Inflammatory macrophage treated with lipopolysaccharide for 4 hours (primary cell): ENCODE measurements around the gene TSPO.
A peak's percentile ranks its signal among the peaks of the same experiment; 100 is the strongest.
"Not testable (repeated sequence)": the region's sequence is repeated elsewhere in the genome, so short reads cannot be mapped to it uniquely, and the experiment has no call there.

Experiments used
- DNase-seq: peaks from one replicate; pipeline ENCODE4 v3.0.0-alpha.2; 2020

The TSPO gene

GRCh38 chr22:43151251-43152002 lies at the start of gene TSPO:
Gene TSPO, plus strand, starts transcription at chr22:43151559. Its CDS starts 7,680 bp downstream, at chr22:43159239.
- peak; percentile 60 for DNase-seq

GRCh38 chr22:43104056-43104625 lies 47.2 kb upstream of the TSPO start:
- peak; percentile 45 for DNase-seq

DNA sequence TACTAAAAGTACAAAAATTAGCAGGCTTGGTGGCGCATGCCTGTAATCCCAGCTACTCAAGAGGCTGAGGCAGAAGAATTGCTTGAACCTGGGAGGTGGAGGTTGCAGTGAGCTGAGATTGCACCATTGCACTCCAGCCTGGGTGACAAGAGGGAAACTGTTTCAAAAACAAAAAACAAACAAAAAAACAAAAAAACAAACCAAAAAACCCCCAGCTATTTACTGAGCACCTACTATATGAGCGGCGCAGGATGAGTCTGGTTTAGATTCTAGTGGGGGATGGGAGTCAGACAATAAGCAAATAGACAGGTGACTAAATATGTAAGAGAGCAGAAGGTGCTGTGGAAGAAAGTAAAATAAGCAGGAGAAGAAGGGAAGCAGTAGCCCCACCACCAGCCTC lies 46.4 kb upstream of the TSPO start:
- not testable (repeated sequence) for DNase-seq

DNA sequence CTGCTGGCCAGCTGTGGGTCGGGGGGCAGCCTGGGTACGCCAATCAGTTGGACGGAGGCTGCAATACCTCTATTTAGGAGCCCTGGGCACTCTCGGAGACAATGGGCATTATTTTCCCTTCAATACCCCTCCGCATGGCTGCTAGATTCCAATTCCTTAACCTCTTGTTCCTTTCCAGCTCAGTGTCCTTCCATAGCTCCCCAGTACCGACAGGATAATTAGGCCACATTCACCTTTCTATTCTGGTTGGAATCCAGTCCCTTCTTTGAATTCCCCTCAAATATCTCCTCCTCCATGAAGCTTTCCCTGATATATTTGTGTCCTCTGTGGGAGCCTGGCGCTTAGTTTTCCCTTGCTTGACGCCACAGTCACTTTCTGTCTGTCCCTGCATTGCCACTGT lies 45.1 kb upstream of the TSPO start:
- DNase-seq = no peak

DNA sequence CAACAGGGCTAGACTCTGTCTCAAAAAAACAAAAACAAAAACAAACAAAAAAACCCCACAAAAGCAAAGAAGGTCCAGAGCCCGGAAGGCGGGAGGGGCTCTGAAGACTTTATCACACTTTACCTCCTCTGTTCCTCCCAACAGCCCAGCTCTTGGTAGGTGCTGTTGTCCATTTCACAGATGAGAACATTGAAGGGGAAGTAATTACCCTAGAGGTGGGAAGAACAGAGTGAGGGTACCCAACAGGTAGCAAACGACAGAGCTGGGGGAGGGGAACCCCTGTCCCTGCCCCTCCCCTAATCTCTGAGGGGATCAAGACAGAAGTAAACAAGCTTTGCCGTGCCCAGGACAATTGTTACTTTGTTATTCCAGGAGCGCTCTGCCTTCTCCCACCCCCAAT lies 41.8 kb upstream of the TSPO start:
- no peak for DNase-seq

DNA sequence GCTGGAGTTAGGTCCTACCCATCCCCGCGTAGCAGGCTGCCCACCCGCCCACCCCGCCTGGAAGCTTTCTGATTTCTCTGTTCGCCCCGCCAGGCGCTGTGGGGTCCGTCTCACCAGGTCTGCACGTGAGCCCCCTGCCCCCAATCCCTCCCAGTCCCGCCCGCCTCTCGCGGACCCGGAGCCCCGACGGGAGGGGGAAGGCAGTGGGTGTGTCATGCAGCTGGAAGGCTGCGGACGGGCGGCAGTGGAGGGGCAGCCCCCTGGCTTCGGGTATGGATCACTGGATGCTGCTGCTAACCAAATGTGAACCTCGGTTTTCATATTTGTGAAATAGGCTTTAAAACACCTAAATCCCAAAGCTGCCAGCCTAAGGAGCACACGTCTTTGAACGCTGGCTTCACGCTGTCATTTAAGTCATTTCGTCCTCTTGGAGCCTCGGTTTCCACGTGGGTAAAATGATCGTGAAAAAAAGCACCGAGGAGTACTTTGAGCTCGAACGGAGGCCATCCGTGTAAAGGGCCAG lies 41.4 kb upstream of the TSPO start:
- DNase-seq = no peak

DNA sequence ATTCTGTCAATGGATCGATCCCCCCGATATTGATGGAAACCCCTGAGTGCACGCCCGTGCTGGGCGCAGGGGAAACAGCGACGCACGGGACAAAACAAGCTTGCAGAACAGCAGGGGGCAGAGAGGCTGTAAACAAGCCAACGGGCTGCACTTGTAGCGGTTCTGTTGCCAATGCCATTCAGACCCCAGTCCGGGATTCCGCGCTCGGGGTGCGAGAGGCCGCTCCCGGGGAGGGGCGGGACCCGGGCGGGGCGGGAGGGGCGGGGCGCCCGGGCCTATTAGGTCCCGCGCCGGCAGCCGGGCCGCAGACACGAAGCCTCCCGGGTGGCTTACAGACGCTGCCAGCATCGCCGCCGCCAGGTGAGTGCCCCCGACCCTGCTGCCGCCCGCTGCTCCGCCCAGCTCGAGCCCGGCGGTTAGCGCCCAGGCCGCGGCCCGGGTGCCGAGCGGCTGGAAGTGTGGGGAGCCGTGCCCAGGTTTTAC lies 40.9 kb upstream of the TSPO start, which contains the start of gene BIK:
Gene BIK (plus strand): TSS at position 307 of the 483 bp plus-strand sequence. CDS start 13,273 bp downstream, outside the sequence.
- peak; percentile 40 for DNase-seq

DNA sequence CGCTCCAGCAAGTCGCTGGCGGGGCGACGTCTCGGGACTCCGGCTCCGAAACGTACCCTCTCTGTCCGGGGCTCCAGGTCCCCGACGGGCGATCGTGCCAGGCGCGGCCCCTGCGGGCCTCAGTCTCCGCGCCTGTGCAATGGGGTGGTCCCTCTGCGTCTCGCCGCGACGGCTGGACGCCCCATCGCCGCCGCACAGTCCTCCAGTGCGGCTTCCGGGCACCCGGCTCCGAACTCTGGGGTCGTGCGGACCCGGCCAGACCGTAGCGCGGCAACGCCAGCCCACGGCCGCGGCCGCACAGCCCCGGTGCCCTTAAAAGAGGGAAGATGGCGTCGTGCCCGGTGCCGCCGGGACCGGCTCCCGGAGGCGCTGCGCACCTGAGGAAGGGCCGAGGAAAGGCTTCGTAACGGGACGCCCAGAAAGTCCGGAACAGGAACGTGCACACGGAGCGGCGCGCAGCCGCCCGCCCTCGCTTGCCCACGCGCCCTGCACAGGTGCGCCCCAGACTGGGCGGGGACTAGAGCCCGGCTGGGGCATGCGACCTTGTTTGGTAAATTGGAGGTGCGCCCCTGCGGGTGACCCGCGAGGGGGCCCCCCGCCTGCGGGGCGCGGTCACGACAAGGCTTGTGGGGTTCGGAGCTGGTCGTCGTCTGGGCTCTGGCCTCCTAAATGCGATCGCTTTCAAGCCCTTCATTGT lies 40.3 kb upstream of the TSPO start:
- DNase-seq = no peak

DNA sequence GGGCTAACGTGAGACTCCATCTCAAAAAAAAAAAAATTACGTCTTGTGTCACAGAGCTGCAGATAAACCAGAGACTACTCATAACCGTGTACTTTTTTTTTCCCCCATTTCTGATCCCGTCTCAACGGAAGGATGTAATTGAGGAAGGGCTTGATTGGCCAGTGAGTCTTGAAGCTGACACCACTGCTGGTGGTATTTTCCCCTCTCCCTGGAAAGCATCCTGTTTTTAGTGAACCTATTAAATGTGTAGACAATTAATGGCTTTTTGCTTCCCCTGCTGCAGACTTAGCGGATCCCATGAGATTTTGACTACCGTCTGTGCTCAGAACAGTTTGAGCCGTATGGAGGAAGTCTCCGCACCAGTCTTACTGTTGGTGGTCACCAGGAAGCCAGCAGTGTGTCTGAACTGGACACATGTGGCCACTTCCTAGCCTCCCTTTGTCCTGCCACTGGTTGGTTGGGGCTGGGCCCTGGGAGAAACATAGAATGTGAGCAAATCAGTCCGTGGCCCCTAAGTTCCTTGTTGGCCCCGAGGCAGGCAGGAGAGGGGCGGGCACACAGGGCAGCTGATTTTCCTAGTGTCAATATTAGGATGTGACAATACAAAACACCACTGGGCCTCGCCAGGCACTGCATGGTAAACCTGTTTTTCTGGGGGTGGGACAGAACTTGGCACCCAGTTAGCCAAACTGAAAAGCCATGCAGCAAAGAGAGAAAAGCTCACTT lies 37.7 kb upstream of the TSPO start:
- no peak for DNase-seq

DNA sequence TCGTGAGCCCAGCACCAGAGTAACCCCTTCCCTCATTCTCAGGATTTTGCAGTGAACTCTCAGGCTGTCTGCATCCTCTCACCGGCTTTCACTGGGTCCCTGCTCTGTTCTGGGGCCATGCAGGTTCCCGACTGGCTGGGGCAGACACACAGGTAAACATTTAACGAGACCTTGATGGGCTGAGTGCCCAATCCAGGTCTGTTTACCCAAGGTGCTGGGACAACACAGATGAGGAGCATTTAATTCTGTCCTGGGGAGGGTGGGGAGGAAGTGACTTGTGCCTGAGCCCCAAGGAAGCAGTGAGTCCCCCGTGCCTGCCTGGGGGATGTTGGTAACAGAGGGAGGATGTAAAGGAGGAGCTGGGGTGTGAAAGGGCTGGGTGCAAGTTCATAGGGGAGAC lies 36.4 kb upstream of the TSPO start:
- DNase-seq = no peak

GRCh38 chr22:43116932-43117331 lies 34.4 kb upstream of the TSPO start:
- DNase-seq = no peak

DNA sequence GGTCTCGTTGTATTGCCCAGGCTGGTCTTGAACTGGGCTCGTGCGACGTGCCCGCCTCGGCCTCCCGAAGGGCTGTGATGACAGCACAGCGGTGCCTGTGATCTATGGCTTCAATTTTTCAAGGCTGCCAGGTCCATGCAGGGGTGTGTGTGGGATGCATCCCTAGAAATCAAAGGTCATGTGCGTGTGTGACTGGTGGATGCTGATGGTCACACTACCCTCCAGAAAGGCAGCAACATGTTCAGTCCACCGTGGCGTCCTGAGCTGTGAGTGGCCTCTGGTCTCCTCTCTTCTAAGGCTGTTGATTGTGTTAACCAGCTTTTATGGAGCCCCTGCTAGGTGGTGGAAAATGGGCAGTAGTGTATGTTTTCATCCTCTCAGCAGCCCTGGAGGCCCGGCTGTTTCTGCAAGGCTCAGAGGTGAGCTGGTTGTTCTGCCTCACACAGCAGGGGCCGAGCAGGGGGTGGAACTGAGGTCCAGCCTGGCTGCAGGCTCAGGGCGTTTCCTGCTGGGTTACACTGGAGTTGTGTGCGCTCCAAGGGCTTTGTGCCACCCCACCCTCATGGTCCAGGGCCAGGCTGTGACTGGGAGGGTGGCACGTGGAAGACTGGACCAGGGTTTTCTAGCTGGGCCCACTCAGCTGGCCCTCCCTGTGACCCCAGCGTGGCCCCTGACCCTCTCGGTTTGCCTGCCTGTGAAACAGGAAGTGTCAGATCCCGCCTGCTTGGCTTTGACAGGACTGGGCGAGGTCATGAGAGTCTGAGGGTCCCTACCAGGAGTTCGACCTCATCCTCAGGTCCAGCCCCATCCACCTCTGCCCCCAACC lies 33.1 kb upstream of the TSPO start:
- no peak for DNase-seq

DNA sequence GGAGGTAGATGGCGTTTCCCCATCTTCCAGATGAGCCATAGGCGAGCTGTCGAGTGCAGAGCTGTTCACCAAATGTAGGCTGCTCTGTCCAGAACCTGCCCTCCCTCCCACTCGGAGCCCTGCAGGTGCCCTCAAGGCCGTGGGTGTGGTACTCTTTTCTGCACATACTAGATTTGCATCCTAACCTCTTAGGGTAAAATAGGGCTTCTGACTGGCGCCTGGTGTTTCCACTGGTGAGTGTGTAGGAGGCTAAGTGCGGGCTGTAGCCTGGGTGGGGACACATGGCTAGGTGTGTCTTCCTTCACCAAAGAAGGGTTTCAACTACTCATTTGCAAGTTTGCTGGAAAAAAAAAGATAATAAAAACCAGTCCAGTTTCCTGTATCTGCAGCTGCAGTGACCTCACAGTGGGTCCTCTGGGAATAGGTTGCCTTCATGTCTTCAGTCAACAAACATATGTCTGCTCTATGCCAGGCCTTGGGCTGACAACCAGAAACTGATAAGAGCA lies 32.4 kb upstream of the TSPO start:
- no peak for DNase-seq

- DNase-seq = peak; percentile 15
Observed at GRCh38 chr22:43126501-43127165, 24.7 kb upstream of the TSPO start.

DNA sequence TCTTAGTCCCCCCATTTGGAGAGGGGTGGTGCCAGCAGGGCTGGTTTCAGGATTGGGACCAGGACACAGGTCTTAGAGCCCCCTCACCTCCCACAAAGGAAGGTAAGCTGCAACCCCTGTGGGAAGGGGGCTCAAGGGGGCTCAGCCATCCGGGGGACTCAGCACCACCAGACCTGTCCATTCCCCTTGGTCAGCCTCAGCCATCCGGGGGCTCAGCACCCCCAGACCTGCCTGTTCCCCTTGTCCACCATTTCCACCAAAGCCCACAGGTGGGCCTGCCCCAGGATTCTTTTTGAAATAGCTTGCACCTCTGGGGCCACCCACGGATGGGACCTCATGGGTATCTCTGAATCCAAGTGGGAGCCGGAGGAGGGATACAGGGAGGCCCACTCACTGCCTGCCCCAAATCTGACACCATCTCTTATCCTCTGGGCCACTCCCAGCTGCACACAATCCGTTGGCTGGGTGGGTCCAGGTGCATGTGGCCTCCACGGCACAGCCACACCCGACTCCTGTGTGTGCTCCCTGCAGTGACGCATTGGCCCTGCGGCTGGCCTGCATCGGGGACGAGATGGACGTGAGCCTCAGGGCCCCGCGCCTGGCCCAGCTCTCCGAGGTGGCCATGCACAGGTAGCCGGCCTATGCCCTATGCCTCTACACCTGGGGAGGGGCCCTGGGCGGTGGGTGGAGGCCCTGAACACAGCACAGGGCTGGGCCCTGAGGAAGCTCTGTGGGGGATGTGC lies 24.0 kb upstream of the TSPO start:
- DNase-seq = no peak

- no peak for DNase-seq
Observed at GRCh38 chr22:43128116-43128515, 23.2 kb upstream of the TSPO start.

GRCh38 chr22:43128928-43129424 lies 22.4 kb upstream of the TSPO start:
- no peak for DNase-seq

DNA sequence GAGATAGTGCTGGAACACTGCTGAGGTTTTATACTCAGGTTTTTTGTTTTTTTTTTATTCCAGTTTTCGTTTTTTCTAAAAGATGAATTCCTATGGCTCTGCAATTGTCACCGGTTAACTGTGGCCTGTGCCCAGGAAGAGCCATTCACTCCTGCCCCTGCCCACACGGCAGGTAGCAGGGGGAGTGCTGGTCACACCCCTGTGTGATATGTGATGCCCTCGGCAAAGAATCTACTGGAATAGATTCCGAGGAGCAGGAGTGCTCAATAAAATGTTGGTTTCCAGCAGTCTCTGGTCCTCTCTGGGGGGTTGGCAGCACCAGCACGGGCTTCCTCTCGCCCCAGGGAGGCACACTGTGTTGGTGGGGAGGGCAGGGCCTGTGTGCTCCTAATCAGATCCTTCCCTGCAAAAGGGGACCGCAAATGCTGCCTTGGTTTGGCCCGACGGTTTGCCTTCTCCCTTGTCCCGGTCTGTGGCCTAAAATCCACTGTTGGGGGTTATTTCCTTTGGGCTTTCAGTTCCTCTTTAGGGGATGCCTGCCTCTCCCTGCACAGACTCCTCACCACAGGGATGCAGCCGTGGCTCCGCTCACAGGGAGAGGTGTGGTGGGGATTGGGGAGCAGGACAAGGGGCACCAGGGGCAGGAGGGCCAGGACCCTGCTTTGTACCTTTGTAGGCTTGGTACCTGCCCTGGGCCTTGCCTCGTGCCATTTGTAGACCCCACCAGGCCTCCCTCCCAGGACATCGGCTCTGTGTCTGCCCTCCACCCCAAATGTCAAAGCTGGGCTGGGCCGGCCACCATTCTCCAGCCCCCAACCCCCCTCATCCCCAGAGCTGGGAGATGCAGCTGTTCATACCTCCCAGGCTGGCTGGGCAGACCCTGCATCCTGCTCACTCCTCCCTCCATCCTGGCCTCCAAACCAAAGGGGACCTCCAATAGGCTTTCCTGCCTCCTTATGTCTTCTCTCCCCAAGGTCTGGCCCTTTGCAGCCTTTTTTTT lies 21.6 kb upstream of the TSPO start:
- peak; percentile 41 for DNase-seq
